ENCODE results near the gene RAPH1. TPM values are rescaled to one million over a fixed set of nuclear protein-coding genes. Genes with fewer than 3 reads are reported as not detected.

RAPH1 gene
- total RNA-seq, 1 donor from 2014 or later: 71.6 TPM

DNA sequence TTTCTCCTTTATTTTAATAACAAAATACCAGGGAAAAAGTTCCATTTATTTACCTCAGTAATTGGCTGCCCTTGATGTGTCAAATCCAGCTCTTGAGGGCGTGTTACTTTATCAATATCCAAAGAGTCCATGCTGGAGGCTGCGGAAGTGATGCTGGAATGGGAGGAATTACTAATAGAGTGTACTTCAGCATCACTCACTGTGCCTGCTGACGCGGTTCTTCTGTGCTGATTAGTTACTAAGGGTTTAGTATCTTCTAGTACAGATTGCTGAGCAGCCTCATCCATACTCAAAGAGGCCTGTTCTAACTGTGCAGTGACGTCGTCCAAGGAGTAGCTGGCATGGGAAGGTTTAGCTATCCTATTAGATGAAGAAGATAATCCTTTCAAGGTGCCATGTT is 45.6 kb downstream of the RAPH1 start:
- Mint-ChIP-seq H3K4me1 (ENCODE audit: low read depth) (peaks cover 15% of the 10 kb centered on the region), H3K27me3 (ENCODE audit: low read depth) (no peaks in the 10 kb centered on the region), H3K9me3 (ENCODE audit: low read depth) (no peaks in the 10 kb centered on the region), H3K27ac (ENCODE audit: unreplicated experiment) (no peak overlapping the region), H3K4me3 (ENCODE audit: unreplicated experiment) (no peak overlapping the region), H3K36me3 (ENCODE audit: low read depth) (peaks cover 16% of the 10 kb centered on the region)
- TF ChIP-seq, protein P1, sequence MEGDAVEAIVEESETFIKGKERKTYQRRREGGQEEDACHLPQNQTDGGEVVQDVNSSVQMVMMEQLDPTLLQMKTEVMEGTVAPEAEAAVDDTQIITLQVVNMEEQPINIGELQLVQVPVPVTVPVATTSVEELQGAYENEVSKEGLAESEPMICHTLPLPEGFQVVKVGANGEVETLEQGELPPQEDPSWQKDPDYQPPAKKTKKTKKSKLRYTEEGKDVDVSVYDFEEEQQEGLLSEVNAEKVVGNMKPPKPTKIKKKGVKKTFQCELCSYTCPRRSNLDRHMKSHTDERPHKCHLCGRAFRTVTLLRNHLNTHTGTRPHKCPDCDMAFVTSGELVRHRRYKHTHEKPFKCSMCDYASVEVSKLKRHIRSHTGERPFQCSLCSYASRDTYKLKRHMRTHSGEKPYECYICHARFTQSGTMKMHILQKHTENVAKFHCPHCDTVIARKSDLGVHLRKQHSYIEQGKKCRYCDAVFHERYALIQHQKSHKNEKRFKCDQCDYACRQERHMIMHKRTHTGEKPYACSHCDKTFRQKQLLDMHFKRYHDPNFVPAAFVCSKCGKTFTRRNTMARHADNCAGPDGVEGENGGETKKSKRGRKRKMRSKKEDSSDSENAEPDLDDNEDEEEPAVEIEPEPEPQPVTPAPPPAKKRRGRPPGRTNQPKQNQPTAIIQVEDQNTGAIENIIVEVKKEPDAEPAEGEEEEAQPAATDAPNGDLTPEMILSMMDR (IDR thresholded peaks at IDR 0.05): no peak
- no peak for DNase-seq (ENCODE audit: low spot score)

DNA sequence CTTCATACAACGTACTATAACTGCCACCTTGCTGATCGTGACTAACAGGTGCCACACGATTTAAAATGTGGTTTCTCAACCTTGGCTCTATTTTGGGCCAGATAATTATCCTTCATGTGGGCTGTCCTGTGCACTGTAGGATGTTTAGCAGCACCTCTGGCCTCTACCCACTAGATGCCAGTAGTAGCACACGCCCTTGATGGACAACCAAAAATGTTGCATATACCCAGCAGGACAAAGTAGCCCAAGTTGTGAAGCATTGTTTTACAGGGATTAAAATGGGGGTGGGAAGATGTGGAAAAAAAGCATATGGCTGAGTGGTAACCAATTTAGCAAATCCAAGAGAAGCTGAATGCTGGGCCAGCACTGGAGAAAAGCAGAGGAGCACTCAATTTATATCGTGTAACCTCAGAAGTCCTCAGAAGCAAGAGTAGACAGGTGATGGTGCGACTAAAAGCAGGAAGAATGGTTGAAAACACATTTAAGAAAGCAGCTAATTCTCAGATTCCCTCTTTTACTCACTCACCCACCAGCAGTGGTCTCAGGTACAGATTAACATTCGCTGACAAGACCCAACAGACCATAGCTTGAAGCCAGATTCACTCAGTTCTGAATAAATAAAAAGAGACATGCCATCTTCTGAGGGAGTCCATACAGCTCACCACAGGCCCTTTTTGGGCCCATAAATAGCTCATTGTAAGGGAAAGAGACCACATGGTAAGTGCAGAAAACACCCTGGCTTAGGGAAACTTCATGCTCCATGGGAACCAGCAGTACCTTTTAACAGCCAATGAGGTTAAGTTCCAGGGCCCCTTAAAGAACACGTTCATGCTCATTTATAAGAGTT is 50.6 kb downstream of the RAPH1 start:
- no peaks in the 10 kb centered on the region for H3K27me3 Mint-ChIP-seq (ENCODE audit: low read depth)
- peaks cover 16% of the 10 kb centered on the region for H3K36me3 Mint-ChIP-seq (ENCODE audit: low read depth)
- DNase-seq (ENCODE audit: low spot score): no peak
- H3K9me3 Mint-ChIP-seq (ENCODE audit: low read depth): no peaks in the 10 kb centered on the region
- peaks cover 3% of the 10 kb centered on the region for H3K4me1 Mint-ChIP-seq (ENCODE audit: low read depth)
- no peak overlapping the region for H3K27ac Mint-ChIP-seq (ENCODE audit: unreplicated experiment)
- TF ChIP-seq, protein P1 (IDR thresholded peaks at IDR 0.05): peak; percentile 73
- no peak overlapping the region for H3K4me3 Mint-ChIP-seq (ENCODE audit: unreplicated experiment)

- TF ChIP-seq, protein P1 (IDR thresholded peaks at IDR 0.05): no peak
- DNase-seq (ENCODE audit: low spot score): no peak
- Mint-ChIP-seq H3K36me3 (ENCODE audit: low read depth) (peaks cover 8% of the 10 kb centered on the region), H3K27ac (ENCODE audit: unreplicated experiment) (no peak overlapping the region), H3K9me3 (ENCODE audit: low read depth) (no peaks in the 10 kb centered on the region), H3K27me3 (ENCODE audit: low read depth) (no peaks in the 10 kb centered on the region), H3K4me3 (ENCODE audit: unreplicated experiment) (no peak overlapping the region), H3K4me1 (ENCODE audit: low read depth) (peaks cover 3% of the 10 kb centered on the region)
These were observed 54.5 kb downstream of the RAPH1 start for GRCh38 chr2:203480623-203481022.

GRCh38 chr2:203476881-203477280 is 58.2 kb downstream of the RAPH1 start:
- Mint-ChIP-seq H3K27ac (ENCODE audit: unreplicated experiment) (no peak overlapping the region), H3K36me3 (ENCODE audit: low read depth) (peaks cover 4% of the 10 kb centered on the region), H3K9me3 (ENCODE audit: low read depth) (no peaks in the 10 kb centered on the region), H3K4me1 (ENCODE audit: low read depth) (no peaks in the 10 kb centered on the region), H3K4me3 (ENCODE audit: unreplicated experiment) (no peak overlapping the region), H3K27me3 (ENCODE audit: low read depth) (no peaks in the 10 kb centered on the region)
- TF ChIP-seq, protein P1 (IDR thresholded peaks at IDR 0.05): no peak
- DNase-seq (ENCODE audit: low spot score): no peak

GRCh38 chr2:203471323-203471722 is 63.8 kb downstream of the RAPH1 start:
- H3K27ac Mint-ChIP-seq (ENCODE audit: unreplicated experiment): no peak overlapping the region
- TF ChIP-seq, protein P1 (IDR thresholded peaks at IDR 0.05): no peak
- no peaks in the 10 kb centered on the region for H3K27me3 Mint-ChIP-seq (ENCODE audit: low read depth)
- DNase-seq (ENCODE audit: low spot score): no peak
- H3K36me3 Mint-ChIP-seq (ENCODE audit: low read depth): peaks cover 10% of the 10 kb centered on the region
- H3K4me3 Mint-ChIP-seq (ENCODE audit: unreplicated experiment): no peak overlapping the region
- no peaks in the 10 kb centered on the region for H3K9me3 Mint-ChIP-seq (ENCODE audit: low read depth)
- peaks cover 18% of the 10 kb centered on the region for H3K4me1 Mint-ChIP-seq (ENCODE audit: low read depth)
